GM19035 (cell line): ENCODE results near the gene WFDC1.

Experiments
- ATAC-seq: cut with Tn5 transposase; IDR thresholded peaks from one replicate; pipeline ENCODE4 v1.9.1; 2021; ENCODE audit not compliant: unreplicated experiment

The WFDC1 gene

DNA sequence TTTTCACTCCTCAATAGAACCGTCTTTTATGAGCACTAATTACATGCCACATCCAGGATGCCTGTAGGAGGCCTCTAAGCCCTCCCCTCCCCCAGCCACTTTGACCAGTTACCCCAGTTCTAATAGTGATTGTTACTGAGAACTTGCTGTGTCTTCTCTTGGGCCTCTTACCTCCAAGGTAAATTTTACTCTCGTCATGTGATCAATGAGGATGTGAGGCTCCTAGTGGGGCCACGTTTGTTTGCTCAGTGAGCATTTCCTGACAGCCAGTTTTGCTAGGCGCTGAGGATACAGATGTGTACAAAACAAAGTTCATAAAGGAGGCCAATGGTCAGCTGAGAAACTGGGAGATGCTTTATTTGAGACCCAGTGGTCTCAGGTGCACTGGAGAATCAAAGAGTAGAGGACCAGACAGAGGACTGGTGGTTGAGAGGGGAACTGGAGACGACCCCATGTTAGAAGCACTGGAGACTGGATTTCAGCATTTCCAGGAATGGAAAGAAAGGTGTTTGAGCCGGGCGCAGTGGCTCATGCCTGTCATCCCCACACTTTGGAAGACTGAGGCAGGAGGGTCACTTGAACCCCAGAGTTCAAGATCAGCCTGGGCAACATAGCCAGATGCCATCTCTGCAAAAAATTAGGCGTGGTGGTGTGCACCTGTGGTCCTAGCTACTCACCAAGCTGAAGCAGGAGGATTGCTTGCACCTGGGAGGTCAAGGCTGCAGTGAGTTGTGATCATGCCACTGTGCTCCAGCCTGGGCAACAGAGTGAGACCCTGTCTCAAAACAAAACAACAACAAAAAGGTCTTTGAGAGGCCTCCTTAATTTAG, 76.3 kb downstream of the WFDC1 start:
- no peak for ATAC-seq

DNA sequence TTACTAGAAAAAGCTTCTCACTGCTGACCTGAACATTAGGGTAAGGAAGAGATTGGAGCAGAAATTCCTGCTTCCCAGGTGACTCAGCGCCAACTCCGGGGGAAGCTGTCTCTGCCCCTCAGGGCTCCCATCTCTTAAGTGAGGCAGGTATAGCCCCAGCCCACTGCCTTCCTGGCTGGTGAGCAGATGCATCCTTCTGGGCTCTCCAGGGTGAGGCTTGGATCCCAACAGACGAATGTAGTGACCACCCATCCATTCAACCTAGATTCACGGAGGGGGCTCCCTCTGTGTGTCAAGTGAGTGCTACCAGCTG, 76.8 kb downstream of the WFDC1 start:
- no peak for ATAC-seq

DNA sequence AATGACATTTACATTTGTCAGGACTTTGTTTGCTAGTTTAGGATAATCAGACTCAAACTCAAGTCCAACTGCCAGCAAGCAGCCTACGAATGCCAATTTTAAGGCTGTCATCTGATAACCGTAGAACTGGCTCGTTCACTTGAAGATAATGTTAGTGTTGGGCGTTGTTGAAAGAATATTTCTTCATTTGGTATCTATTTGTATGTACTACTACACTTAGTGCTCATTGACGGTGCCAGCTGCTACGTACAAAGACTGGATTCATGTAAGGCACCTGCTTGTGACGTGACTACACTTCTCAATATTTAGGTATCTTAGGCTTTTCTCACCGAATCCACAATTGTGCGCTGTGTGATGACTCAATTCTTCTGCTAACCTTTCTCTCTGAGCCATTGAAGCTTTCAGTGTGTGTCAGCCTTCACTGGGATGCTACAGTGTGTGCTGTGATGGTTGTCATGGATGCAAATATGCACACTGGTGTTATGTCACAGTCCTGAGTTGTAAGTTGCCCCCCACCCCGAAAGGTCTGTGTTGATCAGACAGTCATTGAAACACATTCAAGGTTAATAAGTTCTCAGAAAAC, 79.3 kb downstream of the WFDC1 start:
- no peak for ATAC-seq

DNA sequence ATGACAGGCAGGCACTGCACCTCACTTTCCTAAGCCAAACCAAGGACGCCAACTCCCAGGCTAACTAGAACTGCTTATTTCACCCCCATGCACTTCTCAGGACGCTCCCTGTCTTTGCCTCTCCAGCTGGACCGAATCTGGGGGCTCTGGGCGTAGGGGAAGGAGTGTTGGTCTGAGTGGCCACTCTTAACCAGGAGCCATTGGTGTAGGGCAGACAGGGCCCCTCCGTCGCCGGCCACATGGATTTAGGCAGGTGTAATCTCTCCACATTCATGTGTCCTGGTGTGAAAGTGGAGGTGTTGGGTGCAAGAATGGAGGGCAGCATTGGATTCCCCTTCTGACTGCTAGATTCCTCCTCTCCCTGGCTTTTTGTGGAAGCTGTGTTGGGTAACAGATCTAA, 83.4 kb downstream of the WFDC1 start:
- no peak for ATAC-seq

DNA sequence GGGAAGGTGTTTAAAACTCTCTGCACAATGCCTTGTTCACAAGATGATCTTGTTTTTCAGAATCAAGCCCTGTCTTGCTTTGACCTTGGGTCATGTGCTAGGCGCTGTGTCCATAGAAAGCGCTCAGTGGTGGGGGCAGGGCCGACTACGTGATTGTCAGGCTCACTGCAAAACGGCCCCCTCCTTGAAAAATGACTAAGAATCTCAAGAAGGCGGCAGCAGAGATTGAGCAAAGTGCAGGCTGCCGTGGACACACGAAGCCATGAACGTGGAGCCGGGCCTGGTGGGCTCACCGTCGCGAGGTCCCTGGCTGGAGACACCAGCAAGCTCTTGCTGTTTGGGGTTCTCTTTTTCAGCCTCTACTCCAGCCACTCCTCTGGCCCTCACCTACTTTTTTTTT, 83.9 kb downstream of the WFDC1 start:
- no peak for ATAC-seq

DNA sequence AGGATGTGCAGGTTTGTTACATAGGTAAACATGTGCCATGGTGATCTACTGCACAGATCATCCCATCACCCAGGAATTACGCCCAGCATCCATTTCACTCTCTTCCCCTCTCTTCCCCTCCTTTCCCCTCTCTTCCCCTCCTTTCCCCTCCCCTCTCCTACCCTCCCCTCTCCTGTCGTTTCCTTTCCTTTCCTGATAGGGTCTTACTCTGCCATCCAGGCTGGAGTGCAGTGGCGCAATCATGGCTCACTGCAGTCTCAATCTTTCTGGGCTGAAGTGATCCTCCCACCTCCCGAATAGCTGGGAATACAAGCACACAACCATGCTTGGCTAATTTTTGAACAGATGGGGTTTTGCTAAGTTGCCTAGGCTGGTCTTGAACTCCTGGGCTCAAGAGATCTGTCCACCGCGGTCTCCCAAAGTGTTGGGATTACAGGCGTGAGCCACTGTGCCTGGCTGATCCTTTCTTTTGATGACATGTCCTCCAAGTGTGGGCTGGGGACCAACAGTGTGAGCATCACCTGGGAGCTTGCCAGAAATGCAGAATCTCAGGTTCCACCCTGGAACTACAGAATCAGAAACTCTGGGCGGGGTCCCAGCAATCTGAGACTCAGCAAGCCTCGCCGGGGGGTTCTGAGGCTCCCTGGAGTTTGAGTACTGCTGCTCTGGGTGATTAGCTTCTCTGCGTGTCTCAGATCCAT, 84.5 kb downstream of the WFDC1 start:
- ATAC-seq = no peak
